Brain microvascular endothelial cell (primary cell): ENCODE measurements around the gene XPC.

Source experiments
- DNase-seq: peaks from one replicate; pipeline ENCODE4 v3.0.0-alpha.2; 2020
- H3K27ac ChIP-seq: fragments of 250-450 bp; sonication (Bioruptor Pico); 2 replicates; pipeline ENCODE4 v1.5.1; 2020; ENCODE audit warnings: mild to moderate bottlenecking, moderate library complexity
- H3K27me3 ChIP-seq: fragments of 250-450 bp; sonication (Bioruptor Pico); replicated peaks from 2 replicates; pipeline ENCODE4 v1.5.1; 2020; ENCODE audit warnings: mild to moderate bottlenecking
- H3K36me3 ChIP-seq: fragments of 250-450 bp; sonication (Bioruptor Pico); replicated peaks from 2 replicates; pipeline ENCODE4 v1.5.1; 2020; ENCODE audit warnings: mild to moderate bottlenecking
- H3K4me3 ChIP-seq: 2 replicates; pipeline ENCODE4 v1.5.1; 2011; ENCODE audit warnings: low read depth, mild to moderate bottlenecking, control low read depth, low read length, moderate library complexity
- CTCF ChIP-seq: IDR thresholded peaks from 2 replicates; pipeline ENCODE4 v1.5.1; 2011; ENCODE audit warnings: low read depth, mild to moderate bottlenecking, moderate library complexity, low read length, control low read depth, inconsistent platforms; ENCODE audit errors: missing control alignments
- in situ Hi-C: cut with HindIII; loops from 2 replicates; pipeline ENCODE4 v1.10.0; 2017; ENCODE audit warnings: low sequenced_read_pairs, low pct_ligation_motif_present

The XPC gene

GRCh38 chr3:14169435-14169834 lies 9.0 kb downstream of the XPC start:
- no peak for TF ChIP-seq CTCF
- H3K27ac ChIP-seq = no peak overlapping the region
- peaks cover 67% of the 10 kb centered on the region for H3K36me3 ChIP-seq
- no peaks in the 10 kb centered on the region for H3K27me3 ChIP-seq
- in situ Hi-C loops = no loop called here
- no peak overlapping the region for H3K4me3 ChIP-seq
- DNase-seq = no peak

DNA sequence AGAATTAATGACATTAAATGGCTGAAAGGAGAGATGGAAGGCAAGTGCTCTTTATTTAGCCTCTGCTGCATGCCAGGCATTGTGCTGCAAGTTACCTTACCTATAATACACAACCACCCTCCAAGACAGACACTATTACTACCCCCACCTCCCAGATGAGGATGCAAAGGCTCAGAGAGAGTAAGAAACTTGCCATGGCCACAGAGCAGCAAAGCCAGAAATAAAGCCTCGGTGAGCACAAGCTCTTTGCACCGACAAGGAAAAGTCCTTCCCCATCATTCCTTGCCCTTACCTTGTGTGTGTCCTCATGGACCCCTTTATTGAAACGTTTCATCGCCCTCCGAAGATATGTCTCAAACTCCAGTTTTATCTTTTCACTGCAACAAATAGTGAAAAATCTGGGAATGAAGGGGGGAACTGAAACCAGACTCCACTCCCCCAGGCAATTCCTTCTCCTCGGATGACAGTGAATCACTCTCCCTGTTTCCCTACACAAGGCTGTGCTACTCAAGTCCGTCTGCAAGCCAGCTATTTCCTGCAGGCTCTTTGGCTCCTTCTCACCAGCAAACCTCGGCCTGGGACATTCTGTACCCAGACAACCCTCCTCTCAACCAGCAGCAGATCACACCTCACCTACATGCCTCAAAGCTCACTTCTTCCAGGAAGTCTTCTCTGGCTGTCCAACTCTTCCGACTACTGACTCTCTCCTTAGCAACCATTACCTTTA lies 11.4 kb downstream of the XPC start:
- H3K4me3 ChIP-seq = no peak overlapping the region
- H3K27ac ChIP-seq = no peak overlapping the region
- peaks cover 79% of the 10 kb centered on the region for H3K36me3 ChIP-seq
- no peak for DNase-seq
- no peak for TF ChIP-seq CTCF
- in situ Hi-C loops = no loop called here
- no peaks in the 10 kb centered on the region for H3K27me3 ChIP-seq

- Histone ChIP-seq H3K36me3 (peaks cover 78% of the 10 kb centered on the region), H3K27ac (no peak overlapping the region), H3K4me3 (no peak overlapping the region), H3K27me3 (no peaks in the 10 kb centered on the region)
- in situ Hi-C loops = no loop called here
- no peak for DNase-seq
- TF ChIP-seq CTCF = no peak
These were observed 16.2 kb downstream of the XPC start for GRCh38 chr3:14162178-14162577.

DNA sequence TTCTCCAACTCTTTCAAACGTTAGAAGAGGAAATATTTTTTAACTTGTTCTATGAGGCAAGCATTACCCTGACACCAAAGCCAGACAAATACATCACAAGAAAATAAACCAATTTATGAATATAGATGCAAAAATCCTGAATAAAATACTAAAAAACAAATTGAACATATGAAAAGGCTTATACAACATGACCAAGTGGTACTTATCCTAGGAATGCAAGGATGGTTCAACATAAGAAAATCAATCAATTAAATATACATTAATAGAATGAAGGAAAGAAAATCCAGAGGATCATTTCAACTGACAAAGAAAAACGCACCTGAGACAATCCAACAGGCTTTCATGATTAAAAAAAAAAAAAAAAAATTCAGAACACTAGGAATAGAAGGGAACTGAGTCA lies 17.1 kb downstream of the XPC start:
- peaks cover 80% of the 10 kb centered on the region for H3K36me3 ChIP-seq
- in situ Hi-C loops = no loop called here

GRCh38 chr3:14159426-14159825 lies 19.0 kb downstream of the XPC start:
- Histone ChIP-seq H3K27ac (no peak overlapping the region), H3K27me3 (no peaks in the 10 kb centered on the region), H3K4me3 (no peak overlapping the region), H3K36me3 (peaks cover 71% of the 10 kb centered on the region)
- no peak for DNase-seq
- in situ Hi-C loops = no loop called here
- no peak for TF ChIP-seq CTCF

More for the DNA sequence above, 17.1 kb downstream of the XPC start:
- H3K27ac ChIP-seq = no peak overlapping the region
- no peaks in the 10 kb centered on the region for H3K27me3 ChIP-seq
- no peak for DNase-seq
- no peak for TF ChIP-seq CTCF
- H3K4me3 ChIP-seq = no peak overlapping the region

DNA sequence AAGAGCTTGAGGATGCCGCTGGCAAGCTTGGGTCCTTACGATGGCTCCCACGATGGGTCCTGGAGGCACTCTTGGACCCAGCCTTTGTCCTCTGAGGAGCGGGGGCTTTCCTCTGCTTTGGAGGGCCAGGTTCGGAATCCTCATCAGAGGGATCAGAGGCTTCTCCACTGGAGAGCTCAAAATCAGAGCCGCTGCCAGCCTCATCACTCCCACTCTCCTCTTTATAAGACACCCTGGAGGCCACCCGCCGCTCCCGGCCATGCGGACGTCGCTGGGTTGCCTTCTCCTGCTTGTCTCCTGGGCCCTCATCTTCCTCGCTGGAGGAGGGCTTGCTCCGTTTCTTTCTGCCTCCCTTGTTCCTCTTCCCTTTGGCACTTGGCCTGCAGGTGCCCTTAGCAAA lies 20.0 kb downstream of the XPC start:
- TF ChIP-seq CTCF = no peak
- H3K36me3 ChIP-seq = peaks cover 73% of the 10 kb centered on the region

More for the DNA sequence above, 20.0 kb downstream of the XPC start:
- in situ Hi-C loops = no loop called here
- Histone ChIP-seq H3K27ac (no peak overlapping the region), H3K4me3 (no peak overlapping the region), H3K27me3 (no peaks in the 10 kb centered on the region)
- DNase-seq = no peak
